ENCODE results near the gene UPP1.

DNA sequence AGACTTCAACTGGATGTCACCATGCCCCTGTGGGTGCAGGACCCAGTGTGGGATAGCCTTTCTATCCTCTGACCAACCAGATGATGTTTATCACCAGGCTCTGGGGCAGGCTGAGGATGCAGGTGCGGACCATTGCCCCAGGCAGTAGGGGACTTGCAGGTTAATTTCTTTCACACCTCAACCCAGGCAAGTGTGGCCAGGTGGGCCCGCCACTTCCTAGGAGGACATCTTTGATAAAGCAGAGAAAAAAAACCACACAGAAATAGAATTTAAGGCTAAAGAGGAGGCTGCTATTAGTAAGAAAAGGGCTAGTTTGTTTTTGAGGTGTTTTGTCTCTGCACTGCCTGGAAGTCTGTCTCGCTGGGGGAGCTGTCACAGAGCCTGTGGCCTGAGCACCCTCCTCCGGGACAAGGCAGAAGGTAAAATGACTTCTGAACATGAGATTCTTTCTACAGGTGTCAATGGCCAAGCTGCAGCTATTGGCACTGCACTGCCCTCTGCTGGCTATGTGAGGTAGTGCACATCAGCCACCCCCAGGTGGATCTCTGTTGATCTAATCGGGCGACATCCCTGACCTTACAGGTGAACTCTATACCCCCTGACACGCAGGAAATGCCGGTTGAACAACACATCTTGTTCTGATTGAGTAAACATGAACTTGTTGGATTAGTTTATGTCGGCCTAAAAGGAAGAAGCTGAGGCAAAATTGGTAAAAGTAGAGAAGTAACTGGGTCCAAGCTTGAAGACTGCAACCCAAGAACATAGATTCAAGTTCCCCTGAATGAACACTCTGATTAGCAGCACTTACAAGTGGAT lies 21.0 kb downstream of the UPP1 start:
- TF ChIP-seq NFE2L2 (IDR thresholded peaks at IDR 0.05; ENCODE audit: low read depth, low read length) (no peak), CEBPB (IDR thresholded peaks at IDR 0.05; ENCODE audit: low read depth, low read length) (no peak), POLR2A (IDR thresholded peaks at IDR 0.05; ENCODE audit: low read depth, low read length) (0 out of 2 replicates have a peak, but pooled peaks have one; percentile 3), MAZ (IDR thresholded peaks at IDR 0.05; ENCODE audit: borderline replicate concordance, low read depth, low read length) (no peak), RFX5 (IDR thresholded peaks at IDR 0.05; ENCODE audit: low read depth, low read length) (no peak), RAD21 (IDR thresholded peaks at IDR 0.05; ENCODE audit: low read length) (peak; percentile 94), FOS (IDR thresholded peaks at IDR 0.05; ENCODE audit: low read depth, low read length) (no peak)
- TF ChIP-seq, protein P1, sequence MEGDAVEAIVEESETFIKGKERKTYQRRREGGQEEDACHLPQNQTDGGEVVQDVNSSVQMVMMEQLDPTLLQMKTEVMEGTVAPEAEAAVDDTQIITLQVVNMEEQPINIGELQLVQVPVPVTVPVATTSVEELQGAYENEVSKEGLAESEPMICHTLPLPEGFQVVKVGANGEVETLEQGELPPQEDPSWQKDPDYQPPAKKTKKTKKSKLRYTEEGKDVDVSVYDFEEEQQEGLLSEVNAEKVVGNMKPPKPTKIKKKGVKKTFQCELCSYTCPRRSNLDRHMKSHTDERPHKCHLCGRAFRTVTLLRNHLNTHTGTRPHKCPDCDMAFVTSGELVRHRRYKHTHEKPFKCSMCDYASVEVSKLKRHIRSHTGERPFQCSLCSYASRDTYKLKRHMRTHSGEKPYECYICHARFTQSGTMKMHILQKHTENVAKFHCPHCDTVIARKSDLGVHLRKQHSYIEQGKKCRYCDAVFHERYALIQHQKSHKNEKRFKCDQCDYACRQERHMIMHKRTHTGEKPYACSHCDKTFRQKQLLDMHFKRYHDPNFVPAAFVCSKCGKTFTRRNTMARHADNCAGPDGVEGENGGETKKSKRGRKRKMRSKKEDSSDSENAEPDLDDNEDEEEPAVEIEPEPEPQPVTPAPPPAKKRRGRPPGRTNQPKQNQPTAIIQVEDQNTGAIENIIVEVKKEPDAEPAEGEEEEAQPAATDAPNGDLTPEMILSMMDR (conservative IDR thresholded peaks at IDR 0.05; ENCODE audit: low read depth, low read length) = peak; percentile 90
- TF ChIP-seq, protein P2, sequence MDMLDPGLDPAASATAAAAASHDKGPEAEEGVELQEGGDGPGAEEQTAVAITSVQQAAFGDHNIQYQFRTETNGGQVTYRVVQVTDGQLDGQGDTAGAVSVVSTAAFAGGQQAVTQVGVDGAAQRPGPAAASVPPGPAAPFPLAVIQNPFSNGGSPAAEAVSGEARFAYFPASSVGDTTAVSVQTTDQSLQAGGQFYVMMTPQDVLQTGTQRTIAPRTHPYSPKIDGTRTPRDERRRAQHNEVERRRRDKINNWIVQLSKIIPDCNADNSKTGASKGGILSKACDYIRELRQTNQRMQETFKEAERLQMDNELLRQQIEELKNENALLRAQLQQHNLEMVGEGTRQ (IDR thresholded peaks at IDR 0.05; ENCODE audit: low read depth, low read length) = no peak

Data from IMR-90 (cell line).